HL-60 (cell line): ENCODE data around the gene PHETA2.

Experiments
- DNase-seq, 2 experiments: peaks; one replicate each; pipeline ENCODE4 v3.0.0-alpha.2; 2010 to 2020; ENCODE audit warnings: low read depth in 1 of 2, low spot score in 1 of 2
- H3K27ac ChIP-seq: fragments of 250-450 bp; sonication (Bioruptor Pico); replicated peaks from 2 replicates; pipeline ENCODE4 v1.5.1; 2020; ENCODE audit warnings: mild to moderate bottlenecking, moderate library complexity
- H3K27me3 ChIP-seq: fragments of 250-450 bp; sonication (Bioruptor Pico); 2 replicates; pipeline ENCODE4 v1.5.1; 2021; ENCODE audit warnings: mild to moderate bottlenecking, moderate library complexity; ENCODE audit not compliant: insufficient read depth, poor library complexity, severe bottlenecking
- H3K4me3 ChIP-seq: replicated peaks from 2 replicates; pipeline ENCODE4 v1.5.1; 2011; ENCODE audit warnings: mild to moderate bottlenecking, control low read depth, low read length; ENCODE audit not compliant: insufficient read depth
- GABPA ChIP-seq: IDR thresholded peaks from 2 replicates; pipeline ENCODE4 v1.6.1; 2012; ENCODE audit warnings: low read depth
- POLR2AphosphoS5 ChIP-seq: IDR thresholded peaks from 2 replicates; pipeline ENCODE4 v1.6.1; 2012; ENCODE audit warnings: low read depth
- SPI1 ChIP-seq: IDR thresholded peaks from 2 replicates; pipeline ENCODE4 v1.6.1; 2012; ENCODE audit warnings: low read depth, mild to moderate bottlenecking, borderline replicate concordance
- TF ChIP-seq, protein P1 (sequence below): IDR thresholded peaks from 2 replicates; pipeline ENCODE4 v1.6.1; 2012; ENCODE audit warnings: low read depth; ENCODE audit not compliant: insufficient replicate concordance
- TF ChIP-seq, protein P2 (sequence below): IDR thresholded peaks from one replicate; pipeline ENCODE4 v1.5.1; 2011; ENCODE audit warnings: low read length, control low read depth, inconsistent platforms; ENCODE audit not compliant: insufficient read depth

Gene PHETA2

DNA sequence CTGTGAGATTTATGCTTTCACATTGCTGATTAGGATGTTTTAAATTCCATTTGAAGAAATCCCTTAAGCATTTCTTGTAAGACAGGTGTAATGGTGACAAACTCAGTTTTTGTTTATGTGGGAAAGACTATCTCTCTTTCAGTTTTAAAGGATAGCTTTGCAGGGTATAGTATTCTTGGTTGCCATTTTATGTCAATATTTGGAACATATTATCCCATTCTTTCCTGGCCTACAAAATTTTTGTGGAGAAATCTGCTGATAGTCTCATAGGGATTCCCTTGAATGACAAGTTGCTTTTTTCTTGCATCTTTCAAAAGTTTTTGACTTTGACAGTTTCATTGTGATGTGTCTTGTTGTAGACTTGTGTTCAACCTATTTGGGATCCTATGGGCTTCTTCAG, 32.3 kb upstream of the PHETA2 start:
- TF ChIP-seq POLR2AphosphoS5 (no peak), GABPA (no peak), SPI1 (no peak)
- TF ChIP-seq, protein P1, sequence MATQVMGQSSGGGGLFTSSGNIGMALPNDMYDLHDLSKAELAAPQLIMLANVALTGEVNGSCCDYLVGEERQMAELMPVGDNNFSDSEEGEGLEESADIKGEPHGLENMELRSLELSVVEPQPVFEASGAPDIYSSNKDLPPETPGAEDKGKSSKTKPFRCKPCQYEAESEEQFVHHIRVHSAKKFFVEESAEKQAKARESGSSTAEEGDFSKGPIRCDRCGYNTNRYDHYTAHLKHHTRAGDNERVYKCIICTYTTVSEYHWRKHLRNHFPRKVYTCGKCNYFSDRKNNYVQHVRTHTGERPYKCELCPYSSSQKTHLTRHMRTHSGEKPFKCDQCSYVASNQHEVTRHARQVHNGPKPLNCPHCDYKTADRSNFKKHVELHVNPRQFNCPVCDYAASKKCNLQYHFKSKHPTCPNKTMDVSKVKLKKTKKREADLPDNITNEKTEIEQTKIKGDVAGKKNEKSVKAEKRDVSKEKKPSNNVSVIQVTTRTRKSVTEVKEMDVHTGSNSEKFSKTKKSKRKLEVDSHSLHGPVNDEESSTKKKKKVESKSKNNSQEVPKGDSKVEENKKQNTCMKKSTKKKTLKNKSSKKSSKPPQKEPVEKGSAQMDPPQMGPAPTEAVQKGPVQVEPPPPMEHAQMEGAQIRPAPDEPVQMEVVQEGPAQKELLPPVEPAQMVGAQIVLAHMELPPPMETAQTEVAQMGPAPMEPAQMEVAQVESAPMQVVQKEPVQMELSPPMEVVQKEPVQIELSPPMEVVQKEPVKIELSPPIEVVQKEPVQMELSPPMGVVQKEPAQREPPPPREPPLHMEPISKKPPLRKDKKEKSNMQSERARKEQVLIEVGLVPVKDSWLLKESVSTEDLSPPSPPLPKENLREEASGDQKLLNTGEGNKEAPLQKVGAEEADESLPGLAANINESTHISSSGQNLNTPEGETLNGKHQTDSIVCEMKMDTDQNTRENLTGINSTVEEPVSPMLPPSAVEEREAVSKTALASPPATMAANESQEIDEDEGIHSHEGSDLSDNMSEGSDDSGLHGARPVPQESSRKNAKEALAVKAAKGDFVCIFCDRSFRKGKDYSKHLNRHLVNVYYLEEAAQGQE: no peak
- TF ChIP-seq, protein P2, sequence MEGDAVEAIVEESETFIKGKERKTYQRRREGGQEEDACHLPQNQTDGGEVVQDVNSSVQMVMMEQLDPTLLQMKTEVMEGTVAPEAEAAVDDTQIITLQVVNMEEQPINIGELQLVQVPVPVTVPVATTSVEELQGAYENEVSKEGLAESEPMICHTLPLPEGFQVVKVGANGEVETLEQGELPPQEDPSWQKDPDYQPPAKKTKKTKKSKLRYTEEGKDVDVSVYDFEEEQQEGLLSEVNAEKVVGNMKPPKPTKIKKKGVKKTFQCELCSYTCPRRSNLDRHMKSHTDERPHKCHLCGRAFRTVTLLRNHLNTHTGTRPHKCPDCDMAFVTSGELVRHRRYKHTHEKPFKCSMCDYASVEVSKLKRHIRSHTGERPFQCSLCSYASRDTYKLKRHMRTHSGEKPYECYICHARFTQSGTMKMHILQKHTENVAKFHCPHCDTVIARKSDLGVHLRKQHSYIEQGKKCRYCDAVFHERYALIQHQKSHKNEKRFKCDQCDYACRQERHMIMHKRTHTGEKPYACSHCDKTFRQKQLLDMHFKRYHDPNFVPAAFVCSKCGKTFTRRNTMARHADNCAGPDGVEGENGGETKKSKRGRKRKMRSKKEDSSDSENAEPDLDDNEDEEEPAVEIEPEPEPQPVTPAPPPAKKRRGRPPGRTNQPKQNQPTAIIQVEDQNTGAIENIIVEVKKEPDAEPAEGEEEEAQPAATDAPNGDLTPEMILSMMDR: no peak
- no peak overlapping the region for H3K27ac ChIP-seq
- no peak overlapping the region for H3K4me3 ChIP-seq
- DNase-seq: no peak
- no peaks in the 10 kb centered on the region for H3K27me3 ChIP-seq

DNA sequence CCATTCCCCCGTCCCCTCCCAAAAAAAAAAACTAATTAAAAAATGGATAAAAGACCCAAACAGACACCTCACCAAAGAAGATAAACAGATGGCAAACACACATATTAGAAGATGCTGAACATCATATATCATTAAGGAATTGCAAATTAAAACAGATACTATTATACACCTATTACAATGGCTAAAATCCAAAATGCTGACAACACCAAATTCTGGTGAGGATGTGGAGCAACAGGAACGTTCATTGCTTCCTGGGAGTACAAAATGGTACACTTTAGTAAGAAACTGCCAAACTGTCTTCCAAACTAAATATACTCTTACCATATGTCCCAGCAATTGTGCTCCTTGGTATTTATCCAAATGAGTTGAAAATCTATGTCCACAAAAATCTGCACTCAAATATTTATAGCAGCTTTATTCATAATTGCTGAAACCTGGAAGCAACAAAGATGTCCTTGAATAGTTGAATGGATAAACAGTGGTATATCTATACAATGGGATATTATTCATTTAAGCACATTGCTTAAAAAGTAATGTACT, 23.3 kb upstream of the PHETA2 start:
- no peak for DNase-seq
- TF ChIP-seq SPI1: no peak
- no peaks in the 10 kb centered on the region for H3K27me3 ChIP-seq
- H3K4me3 ChIP-seq: no peak overlapping the region
- no peak overlapping the region for H3K27ac ChIP-seq

DNA sequence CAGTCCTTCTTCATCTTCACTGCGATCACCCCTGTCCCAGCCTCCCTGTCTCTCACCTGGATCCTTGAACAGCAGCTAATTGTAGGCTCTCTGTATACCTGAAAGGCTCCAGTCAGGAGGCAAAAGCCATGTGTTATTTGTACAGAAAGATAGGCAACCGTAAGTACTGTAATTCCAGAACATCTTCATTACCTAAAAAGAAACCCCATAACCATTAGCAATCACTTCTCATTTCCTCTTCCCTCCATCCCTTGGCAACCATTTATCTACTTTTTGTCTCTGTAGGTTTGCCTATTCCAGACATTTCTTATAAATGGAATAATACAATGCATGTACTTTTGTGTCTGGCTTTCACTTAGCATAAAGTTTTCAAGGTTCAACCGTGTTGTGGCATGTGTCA, 21.3 kb upstream of the PHETA2 start:
- no peak for TF ChIP-seq SPI1
- DNase-seq: no peak
- Histone ChIP-seq H3K27me3 (no peaks in the 10 kb centered on the region), H3K4me3 (no peak overlapping the region), H3K27ac (no peak overlapping the region)

DNA sequence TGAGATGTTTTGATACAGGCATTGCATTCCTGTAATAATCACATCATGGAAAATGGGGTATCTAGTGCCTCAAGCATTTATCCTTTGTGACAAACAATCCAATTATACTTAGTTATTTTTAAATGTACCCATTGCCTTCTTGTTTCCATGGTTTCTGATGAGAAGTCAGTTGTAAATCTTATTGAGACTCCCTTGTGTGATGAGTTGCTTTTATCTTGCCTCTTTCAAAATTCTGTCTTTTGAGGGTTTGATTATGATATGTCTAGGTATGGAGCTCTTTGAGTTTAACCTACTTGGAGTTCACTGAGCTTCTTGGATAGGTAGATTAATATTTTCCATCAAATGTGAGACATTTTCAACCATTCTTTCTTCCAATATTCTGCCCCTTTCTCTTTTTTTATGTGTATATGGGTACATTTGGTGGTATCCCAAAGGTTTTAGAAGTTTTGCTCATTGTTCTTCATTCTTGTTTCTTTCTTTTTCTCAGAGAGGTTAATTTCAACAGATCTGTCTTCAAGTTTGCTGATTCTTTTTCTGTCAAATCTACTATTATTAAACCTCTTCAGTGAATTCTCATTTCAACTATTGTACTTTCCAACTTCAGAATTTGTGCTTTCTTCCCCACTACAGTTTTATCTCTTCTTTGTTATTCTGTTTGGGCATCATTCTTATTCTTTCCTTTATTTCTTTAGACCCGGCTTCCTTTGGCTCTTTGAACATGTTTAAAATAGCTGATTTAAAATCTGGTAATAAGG, 17.1 kb upstream of the PHETA2 start:
- no peak for DNase-seq
- TF ChIP-seq GABPA: no peak
- TF ChIP-seq, protein P2: no peak
- TF ChIP-seq POLR2AphosphoS5: no peak
- TF ChIP-seq SPI1: no peak
- TF ChIP-seq, protein P1: no peak
- Histone ChIP-seq H3K4me3 (no peak overlapping the region), H3K27ac (no peak overlapping the region), H3K27me3 (no peaks in the 10 kb centered on the region)

DNA sequence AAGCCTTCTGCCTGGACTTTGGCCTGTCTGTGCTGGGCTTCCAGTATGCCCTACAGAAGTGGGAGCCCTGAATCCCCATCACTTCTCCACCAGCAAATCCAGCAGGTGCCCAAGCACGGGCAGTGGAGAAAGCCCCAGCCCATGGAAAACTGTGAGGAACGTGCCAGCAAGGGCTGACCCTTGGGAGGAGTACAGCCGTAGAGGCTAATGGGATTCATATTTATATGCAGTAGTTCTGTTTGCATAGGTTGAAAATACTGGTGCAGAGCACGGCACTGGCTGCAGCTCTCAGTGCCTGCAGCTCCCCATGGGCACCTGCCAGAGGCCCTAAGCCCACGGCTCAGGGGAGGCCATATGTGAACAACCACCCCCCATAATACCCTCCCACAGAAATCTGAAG, 13.6 kb upstream of the PHETA2 start:
- no peak for TF ChIP-seq GABPA
- TF ChIP-seq SPI1: no peak
- TF ChIP-seq, protein P2: no peak
- no peak for TF ChIP-seq POLR2AphosphoS5
- TF ChIP-seq, protein P1: no peak
- no peak overlapping the region for H3K27ac ChIP-seq
- no peak for DNase-seq

More for the DNA sequence above, 13.6 kb upstream of the PHETA2 start:
- Histone ChIP-seq H3K4me3 (no peak overlapping the region), H3K27me3 (no peaks in the 10 kb centered on the region)
